Measurements from ENCODE around the gene GRK2. TPM values are rescaled to one million over a fixed set of nuclear protein-coding genes. Genes with fewer than 3 reads are reported as not detected.

Gene GRK2
- total and polyA plus RNA-seq, 2 of the 13 experiments (the other 11 are each of a cell fraction or from before 2014, with no cell fraction given): 31.3 to 42.4 TPM

DNA sequence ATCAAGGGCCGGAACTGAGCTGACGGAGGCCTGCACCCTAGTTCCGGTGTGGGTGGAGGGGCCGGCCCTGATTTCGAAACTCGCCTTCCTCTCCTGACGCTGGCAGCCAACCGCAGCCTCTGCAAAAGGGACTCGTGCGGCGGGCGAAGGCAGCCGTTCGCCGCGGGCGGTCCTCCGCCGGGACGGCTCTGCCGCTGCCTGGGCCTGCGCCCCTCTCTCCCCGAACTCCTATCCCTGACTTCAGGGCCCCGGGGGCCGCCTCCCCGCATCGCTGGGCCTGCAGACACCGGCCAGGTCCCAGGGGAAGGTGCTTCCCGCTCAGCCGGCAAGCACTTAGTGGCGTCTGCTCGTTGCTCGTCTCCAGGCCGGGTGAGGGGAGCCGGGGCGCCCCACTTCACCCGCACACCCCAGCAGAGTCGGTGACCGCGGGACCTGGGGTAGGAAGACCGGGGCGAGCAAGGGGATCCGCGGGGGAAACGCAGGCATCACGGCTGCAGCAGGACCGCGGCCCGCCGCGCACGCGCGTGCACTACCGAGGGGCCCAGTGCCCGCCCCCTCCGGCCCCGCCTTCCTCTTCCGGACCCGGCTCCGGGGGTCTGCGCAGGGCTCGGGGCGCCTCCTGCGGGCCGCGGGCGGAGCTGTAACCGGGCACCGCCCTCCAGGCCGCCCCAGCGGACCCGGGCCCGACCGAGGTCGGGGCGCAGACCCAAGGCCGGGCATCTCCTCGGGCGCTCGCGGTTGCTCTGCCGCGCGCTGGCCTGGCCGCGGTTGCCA, 22.4 kb downstream of the GRK2 start (continued):
- TF ChIP-seq, protein P1, sequence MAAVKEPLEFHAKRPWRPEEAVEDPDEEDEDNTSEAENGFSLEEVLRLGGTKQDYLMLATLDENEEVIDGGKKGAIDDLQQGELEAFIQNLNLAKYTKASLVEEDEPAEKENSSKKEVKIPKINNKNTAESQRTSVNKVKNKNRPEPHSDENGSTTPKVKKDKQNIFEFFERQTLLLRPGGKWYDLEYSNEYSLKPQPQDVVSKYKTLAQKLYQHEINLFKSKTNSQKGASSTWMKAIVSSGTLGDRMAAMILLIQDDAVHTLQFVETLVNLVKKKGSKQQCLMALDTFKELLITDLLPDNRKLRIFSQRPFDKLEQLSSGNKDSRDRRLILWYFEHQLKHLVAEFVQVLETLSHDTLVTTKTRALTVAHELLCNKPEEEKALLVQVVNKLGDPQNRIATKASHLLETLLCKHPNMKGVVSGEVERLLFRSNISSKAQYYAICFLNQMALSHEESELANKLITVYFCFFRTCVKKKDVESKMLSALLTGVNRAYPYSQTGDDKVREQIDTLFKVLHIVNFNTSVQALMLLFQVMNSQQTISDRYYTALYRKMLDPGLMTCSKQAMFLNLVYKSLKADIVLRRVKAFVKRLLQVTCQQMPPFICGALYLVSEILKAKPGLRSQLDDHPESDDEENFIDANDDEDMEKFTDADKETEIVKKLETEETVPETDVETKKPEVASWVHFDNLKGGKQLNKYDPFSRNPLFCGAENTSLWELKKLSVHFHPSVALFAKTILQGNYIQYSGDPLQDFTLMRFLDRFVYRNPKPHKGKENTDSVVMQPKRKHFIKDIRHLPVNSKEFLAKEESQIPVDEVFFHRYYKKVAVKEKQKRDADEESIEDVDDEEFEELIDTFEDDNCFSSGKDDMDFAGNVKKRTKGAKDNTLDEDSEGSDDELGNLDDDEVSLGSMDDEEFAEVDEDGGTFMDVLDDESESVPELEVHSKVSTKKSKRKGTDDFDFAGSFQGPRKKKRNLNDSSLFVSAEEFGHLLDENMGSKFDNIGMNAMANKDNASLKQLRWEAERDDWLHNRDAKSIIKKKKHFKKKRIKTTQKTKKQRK (IDR thresholded peaks at IDR 0.05; ENCODE audit: low read length): no peak
- TF ChIP-seq, protein P2, sequence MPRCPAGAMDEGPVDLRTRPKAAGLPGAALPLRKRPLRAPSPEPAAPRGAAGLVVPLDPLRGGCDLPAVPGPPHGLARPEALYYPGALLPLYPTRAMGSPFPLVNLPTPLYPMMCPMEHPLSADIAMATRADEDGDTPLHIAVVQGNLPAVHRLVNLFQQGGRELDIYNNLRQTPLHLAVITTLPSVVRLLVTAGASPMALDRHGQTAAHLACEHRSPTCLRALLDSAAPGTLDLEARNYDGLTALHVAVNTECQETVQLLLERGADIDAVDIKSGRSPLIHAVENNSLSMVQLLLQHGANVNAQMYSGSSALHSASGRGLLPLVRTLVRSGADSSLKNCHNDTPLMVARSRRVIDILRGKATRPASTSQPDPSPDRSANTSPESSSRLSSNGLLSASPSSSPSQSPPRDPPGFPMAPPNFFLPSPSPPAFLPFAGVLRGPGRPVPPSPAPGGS (CRISPR knock-in tag; IDR thresholded peaks at IDR 0.05): peak; percentile 78; the same call in 1 of the 2 replicates
- TF ChIP-seq ZNF274 (CRISPR knock-in tag; IDR thresholded peaks at IDR 0.05) (0 out of 2 replicates have a peak, but pooled peaks have one; percentile 88), ATF7-NPFF (CRISPR knock-in tag; IDR thresholded peaks at IDR 0.05; ENCODE audit: low read depth) (peak; percentile 91), NFKB2 (CRISPR knock-in tag; IDR thresholded peaks at IDR 0.05; ENCODE audit: borderline replicate concordance) (peak; percentile 93), RFX5 (IDR thresholded peaks at IDR 0.05; ENCODE audit: low read depth, low read length) (peak; percentile 11; the same call in 1 of the 2 replicates), REPIN1 (CRISPR knock-in tag; IDR thresholded peaks at IDR 0.05; ENCODE audit: borderline replicate concordance, low read depth) (no peak; the same call in none of the 2 replicates), YY1 (IDR thresholded peaks at IDR 0.05; ENCODE audit: insufficient read depth, insufficient replicate concordance, low read depth, low read length) (peak; percentile 45), ZNF766 (CRISPR knock-in tag; IDR thresholded peaks at IDR 0.05; ENCODE audit: borderline replicate concordance) (peak; percentile 75; the same call in 1 of the 2 replicates), ZFP41 (CRISPR knock-in tag; IDR thresholded peaks at IDR 0.05; ENCODE audit: borderline replicate concordance) (peak; percentile 98), ZNF432 (CRISPR knock-in tag; IDR thresholded peaks at IDR 0.05; ENCODE audit: borderline replicate concordance) (no peak), BHLHE40 (IDR thresholded peaks at IDR 0.05; ENCODE audit: low read length) (peak; percentile 34; the same call in 1 of the 2 replicates), ISX (CRISPR knock-in tag; conservative IDR thresholded peaks at IDR 0.05) (peak; percentile 94), ARNT2 (CRISPR knock-in tag; IDR thresholded peaks at IDR 0.05; ENCODE audit: low read depth) (peak; percentile 75; the same call in 1 of the 2 replicates)
- TF ChIP-seq, protein P3, sequence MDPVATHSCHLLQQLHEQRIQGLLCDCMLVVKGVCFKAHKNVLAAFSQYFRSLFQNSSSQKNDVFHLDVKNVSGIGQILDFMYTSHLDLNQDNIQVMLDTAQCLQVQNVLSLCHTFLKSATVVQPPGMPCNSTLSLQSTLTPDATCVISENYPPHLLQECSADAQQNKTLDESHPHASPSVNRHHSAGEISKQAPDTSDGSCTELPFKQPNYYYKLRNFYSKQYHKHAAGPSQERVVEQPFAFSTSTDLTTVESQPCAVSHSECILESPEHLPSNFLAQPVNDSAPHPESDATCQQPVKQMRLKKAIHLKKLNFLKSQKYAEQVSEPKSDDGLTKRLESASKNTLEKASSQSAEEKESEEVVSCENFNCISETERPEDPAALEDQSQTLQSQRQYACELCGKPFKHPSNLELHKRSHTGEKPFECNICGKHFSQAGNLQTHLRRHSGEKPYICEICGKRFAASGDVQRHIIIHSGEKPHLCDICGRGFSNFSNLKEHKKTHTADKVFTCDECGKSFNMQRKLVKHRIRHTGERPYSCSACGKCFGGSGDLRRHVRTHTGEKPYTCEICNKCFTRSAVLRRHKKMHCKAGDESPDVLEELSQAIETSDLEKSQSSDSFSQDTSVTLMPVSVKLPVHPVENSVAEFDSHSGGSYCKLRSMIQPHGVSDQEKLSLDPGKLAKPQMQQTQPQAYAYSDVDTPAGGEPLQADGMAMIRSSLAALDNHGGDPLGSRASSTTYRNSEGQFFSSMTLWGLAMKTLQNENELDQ (CRISPR knock-in tag; IDR thresholded peaks at IDR 0.05; ENCODE audit: borderline replicate concordance): 0 out of 2 replicates have a peak, but pooled peaks have one; percentile 43
- TF ChIP-seq, protein P4, sequence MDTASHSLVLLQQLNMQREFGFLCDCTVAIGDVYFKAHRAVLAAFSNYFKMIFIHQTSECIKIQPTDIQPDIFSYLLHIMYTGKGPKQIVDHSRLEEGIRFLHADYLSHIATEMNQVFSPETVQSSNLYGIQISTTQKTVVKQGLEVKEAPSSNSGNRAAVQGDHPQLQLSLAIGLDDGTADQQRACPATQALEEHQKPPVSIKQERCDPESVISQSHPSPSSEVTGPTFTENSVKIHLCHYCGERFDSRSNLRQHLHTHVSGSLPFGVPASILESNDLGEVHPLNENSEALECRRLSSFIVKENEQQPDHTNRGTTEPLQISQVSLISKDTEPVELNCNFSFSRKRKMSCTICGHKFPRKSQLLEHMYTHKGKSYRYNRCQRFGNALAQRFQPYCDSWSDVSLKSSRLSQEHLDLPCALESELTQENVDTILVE (CRISPR knock-in tag; IDR thresholded peaks at IDR 0.05): peak; percentile 66
- TF ChIP-seq, protein P5, sequence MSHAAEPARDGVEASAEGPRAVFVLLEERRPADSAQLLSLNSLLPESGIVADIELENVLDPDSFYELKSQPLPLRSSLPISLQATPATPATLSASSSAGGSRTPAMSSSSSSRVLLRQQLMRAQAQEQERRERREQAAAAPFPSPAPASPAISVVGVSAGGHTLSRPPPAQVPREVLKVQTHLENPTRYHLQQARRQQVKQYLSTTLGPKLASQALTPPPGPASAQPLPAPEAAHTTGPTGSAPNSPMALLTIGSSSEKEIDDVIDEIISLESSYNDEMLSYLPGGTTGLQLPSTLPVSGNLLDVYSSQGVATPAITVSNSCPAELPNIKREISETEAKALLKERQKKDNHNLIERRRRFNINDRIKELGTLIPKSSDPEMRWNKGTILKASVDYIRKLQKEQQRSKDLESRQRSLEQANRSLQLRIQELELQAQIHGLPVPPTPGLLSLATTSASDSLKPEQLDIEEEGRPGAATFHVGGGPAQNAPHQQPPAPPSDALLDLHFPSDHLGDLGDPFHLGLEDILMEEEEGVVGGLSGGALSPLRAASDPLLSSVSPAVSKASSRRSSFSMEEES (CRISPR knock-in tag; IDR thresholded peaks at IDR 0.05): peak; percentile 39; the same call in 1 of the 2 replicates

Data from HepG2 (cell line).